ENCODE data around the gene ADAMTS4.

Gene ADAMTS4

DNA sequence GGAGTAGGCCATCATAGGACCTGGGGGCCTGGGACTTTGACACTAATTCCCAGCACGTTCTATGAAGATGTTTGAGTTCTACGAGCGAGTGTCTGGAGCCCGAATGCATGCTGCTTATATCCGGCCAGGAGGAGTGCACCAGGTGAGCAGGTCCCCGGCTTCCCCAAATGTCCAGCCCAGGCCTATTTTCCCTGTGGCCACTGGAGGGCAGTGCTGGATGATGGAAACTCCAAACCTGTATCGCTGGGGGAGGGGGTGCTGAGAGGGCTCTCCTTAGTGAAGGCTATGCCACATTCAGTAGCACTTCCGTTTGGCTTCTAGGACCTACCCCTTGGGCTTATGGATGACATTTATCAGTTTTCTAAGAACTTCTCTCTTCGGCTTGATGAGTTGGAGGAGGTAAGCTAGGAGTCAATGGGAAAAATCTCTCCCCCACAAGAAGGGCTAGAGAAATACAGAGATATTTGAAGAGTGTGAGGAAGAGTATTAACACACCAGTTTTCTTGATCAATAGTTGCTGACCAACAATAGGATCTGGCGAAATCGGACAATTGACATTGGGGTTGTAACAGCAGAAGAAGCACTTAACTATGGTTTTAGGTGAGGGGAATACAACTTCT is 11.0 kb upstream of the ADAMTS4 start:
- Histone ChIP-seq H3K79me2 (ENCODE audit: control insufficient read depth, low read length) (no peaks in the 10 kb centered on the region), H3K4me2 (ENCODE audit: low read length) (no peak overlapping the region), H3K9me3 (ENCODE audit: control insufficient read depth, insufficient read depth, low read length) (no peaks in the 10 kb centered on the region), H3F3A (ENCODE audit: control insufficient read depth, insufficient read depth) (peaks cover 2% of the 10 kb centered on the region; the same call in 1 of the 2 replicates), H4K20me1 (ENCODE audit: control insufficient read depth, insufficient read depth, low read depth, low read length) (no peaks in the 10 kb centered on the region), H3K9me2 (replicated peaks; ENCODE audit: control insufficient read depth, low read length) (no peaks in the 10 kb centered on the region), H3K4me3 (ENCODE audit: low read length) (no peak overlapping the region), H3K27me3 (ENCODE audit: control insufficient read depth, low read length) (no peaks in the 10 kb centered on the region), H3K36me3 (ENCODE audit: control insufficient read depth, low read length) (peaks cover 82% of the 10 kb centered on the region), H3K4me1 (ENCODE audit: control insufficient read depth, low read length) (peaks cover 10% of the 10 kb centered on the region), H3K27ac (ENCODE audit: low read depth, low read length) (no peak overlapping the region)
- no peak for TF ChIP-seq EZH2phosphoT487 (IDR thresholded peaks at IDR 0.05; ENCODE audit: borderline replicate concordance, low read length)
- TF ChIP-seq, protein P1, sequence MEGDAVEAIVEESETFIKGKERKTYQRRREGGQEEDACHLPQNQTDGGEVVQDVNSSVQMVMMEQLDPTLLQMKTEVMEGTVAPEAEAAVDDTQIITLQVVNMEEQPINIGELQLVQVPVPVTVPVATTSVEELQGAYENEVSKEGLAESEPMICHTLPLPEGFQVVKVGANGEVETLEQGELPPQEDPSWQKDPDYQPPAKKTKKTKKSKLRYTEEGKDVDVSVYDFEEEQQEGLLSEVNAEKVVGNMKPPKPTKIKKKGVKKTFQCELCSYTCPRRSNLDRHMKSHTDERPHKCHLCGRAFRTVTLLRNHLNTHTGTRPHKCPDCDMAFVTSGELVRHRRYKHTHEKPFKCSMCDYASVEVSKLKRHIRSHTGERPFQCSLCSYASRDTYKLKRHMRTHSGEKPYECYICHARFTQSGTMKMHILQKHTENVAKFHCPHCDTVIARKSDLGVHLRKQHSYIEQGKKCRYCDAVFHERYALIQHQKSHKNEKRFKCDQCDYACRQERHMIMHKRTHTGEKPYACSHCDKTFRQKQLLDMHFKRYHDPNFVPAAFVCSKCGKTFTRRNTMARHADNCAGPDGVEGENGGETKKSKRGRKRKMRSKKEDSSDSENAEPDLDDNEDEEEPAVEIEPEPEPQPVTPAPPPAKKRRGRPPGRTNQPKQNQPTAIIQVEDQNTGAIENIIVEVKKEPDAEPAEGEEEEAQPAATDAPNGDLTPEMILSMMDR (IDR thresholded peaks at IDR 0.05; ENCODE audit: low read depth, low read length, poor library complexity, severe bottlenecking): peak; percentile 90

DNA sequence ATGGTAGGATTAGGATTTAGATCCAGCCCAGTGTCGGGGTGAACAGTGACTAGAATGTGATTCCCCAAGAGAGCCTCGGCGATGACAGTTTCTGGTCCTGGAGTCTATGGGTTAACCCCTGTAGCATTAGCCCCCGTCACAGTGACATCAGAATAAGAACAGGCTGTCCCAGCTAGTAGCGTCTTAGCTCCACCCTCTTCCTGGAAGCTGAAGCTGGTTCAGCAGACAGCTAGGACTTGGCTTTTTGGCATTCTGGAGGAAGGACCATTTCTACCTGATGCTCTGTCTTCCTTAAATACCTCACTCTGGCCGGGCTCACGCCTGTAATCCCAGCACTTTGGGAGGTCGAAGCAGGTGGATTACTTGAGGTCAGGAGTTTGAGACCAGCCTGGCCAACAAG is 8.3 kb upstream of the ADAMTS4 start:
- Histone ChIP-seq H3K4me3 (ENCODE audit: low read length) (no peak overlapping the region), H3K36me3 (ENCODE audit: control insufficient read depth, low read length) (peaks cover 75% of the 10 kb centered on the region), H3K79me2 (ENCODE audit: control insufficient read depth, low read length) (peaks cover 18% of the 10 kb centered on the region), H3K27ac (ENCODE audit: low read depth, low read length) (no peak overlapping the region), H3K9me2 (replicated peaks; ENCODE audit: control insufficient read depth, low read length) (no peaks in the 10 kb centered on the region), H3F3A (ENCODE audit: control insufficient read depth, insufficient read depth) (peaks cover 2% of the 10 kb centered on the region; the same call in 1 of the 2 replicates), H4K20me1 (ENCODE audit: control insufficient read depth, insufficient read depth, low read depth, low read length) (no peaks in the 10 kb centered on the region), H3K4me1 (ENCODE audit: control insufficient read depth, low read length) (peaks cover 27% of the 10 kb centered on the region), H3K9me3 (ENCODE audit: control insufficient read depth, insufficient read depth, low read length) (no peaks in the 10 kb centered on the region), H3K4me2 (ENCODE audit: low read length) (no peak overlapping the region), H3K27me3 (ENCODE audit: control insufficient read depth, low read length) (no peaks in the 10 kb centered on the region)
- TF ChIP-seq, protein P1 (IDR thresholded peaks at IDR 0.05; ENCODE audit: low read depth, low read length, poor library complexity, severe bottlenecking): no peak
- TF ChIP-seq EZH2phosphoT487 (IDR thresholded peaks at IDR 0.05; ENCODE audit: borderline replicate concordance, low read length): no peak

DNA sequence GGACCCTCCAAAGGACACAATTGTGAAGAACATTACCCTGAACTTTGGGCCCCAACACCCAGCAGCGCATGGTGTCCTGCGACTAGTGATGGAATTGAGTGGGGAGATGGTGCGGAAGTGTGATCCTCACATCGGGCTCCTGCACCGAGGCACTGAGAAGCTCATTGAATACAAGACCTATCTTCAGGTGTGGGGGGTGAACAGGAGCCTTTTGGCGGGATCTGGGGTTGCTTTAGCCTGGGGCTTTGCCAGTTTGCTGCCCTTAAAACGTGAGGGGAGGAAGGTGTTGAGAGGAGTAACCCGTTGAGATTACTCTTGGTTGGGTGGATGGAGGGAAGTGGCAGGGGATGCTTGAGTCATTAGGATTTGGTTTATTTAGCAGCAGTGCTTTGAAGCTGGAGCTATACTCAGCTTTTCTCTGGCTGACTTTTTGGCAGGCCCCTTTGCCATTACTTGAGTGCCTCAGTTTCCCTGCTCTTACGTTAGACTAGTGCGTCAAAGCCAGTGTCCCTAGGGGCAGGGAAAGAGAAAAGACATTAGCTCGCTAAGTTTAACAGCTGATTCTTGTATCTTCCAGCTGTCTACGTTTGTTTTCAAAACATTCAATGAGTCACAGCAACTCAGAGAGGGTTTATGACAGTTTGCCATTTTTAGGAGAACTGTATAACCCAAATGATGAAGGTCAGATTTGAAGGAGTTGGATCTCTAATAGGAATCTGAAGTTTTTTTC is 7.7 kb upstream of the ADAMTS4 start:
- no peak overlapping the region for H3K4me3 ChIP-seq (ENCODE audit: low read length)
- H3K27me3 ChIP-seq (ENCODE audit: control insufficient read depth, low read length): no peaks in the 10 kb centered on the region
- H3K27ac ChIP-seq (ENCODE audit: low read depth, low read length): no peak overlapping the region
- peaks cover 31% of the 10 kb centered on the region for H3K4me1 ChIP-seq (ENCODE audit: control insufficient read depth, low read length)
- peaks cover 18% of the 10 kb centered on the region for H3K79me2 ChIP-seq (ENCODE audit: control insufficient read depth, low read length)
- no peak for TF ChIP-seq EZH2phosphoT487 (IDR thresholded peaks at IDR 0.05; ENCODE audit: borderline replicate concordance, low read length)
- TF ChIP-seq, protein P1 (IDR thresholded peaks at IDR 0.05; ENCODE audit: low read depth, low read length, poor library complexity, severe bottlenecking): no peak
- H3K9me3 ChIP-seq (ENCODE audit: control insufficient read depth, insufficient read depth, low read length): no peaks in the 10 kb centered on the region
- H3F3A ChIP-seq (ENCODE audit: control insufficient read depth, insufficient read depth): peaks cover 2% of the 10 kb centered on the region; the same call in 1 of the 2 replicates
- no peaks in the 10 kb centered on the region for H3K9me2 ChIP-seq (replicated peaks; ENCODE audit: control insufficient read depth, low read length)
- peaks cover 69% of the 10 kb centered on the region for H3K36me3 ChIP-seq (ENCODE audit: control insufficient read depth, low read length)
- H3K4me2 ChIP-seq (ENCODE audit: low read length): no peak overlapping the region
- no peaks in the 10 kb centered on the region for H4K20me1 ChIP-seq (ENCODE audit: control insufficient read depth, insufficient read depth, low read depth, low read length)

All from DOHH2 (cell line).